D721Med (cell line): ENCODE data around the gene PRDM15.

Experiments used
- DNase-seq: peaks from one replicate; pipeline ENCODE4 v3.0.0; 2011; ENCODE audit warnings: low spot score; ENCODE audit not compliant: insufficient read length
- FAIRE-seq: peaks from 2 replicates; lab custom pipeline; 2011; peaks lifted over from hg19 to GRCh38; lab: Jason Lieb, UNC
- CTCF ChIP-seq: IDR thresholded peaks from 2 replicates; pipeline ENCODE4 v1.5.1; 2012; ENCODE audit warnings: mild to moderate bottlenecking, control low read depth; ENCODE audit not compliant: insufficient read depth; ENCODE audit errors: missing control alignments

PRDM15 gene

GRCh38 chr21:41873005-41873404 lies 6.1 kb downstream of the PRDM15 start:
- FAIRE-seq, result no peak
- no peak for TF ChIP-seq CTCF
- no peak for DNase-seq

- TF ChIP-seq CTCF, result no peak
- FAIRE-seq, result no peak
- DNase-seq, result no peak
Measured at GRCh38 chr21:41871293-41872030, 7.7 kb downstream of the PRDM15 start.

GRCh38 chr21:41869771-41870170 lies 9.4 kb downstream of the PRDM15 start:
- no peak for DNase-seq
- TF ChIP-seq CTCF, result no peak
- FAIRE-seq, result no peak

GRCh38 chr21:41868062-41868710 lies 11.0 kb downstream of the PRDM15 start:
- FAIRE-seq (no peak), DNase-seq (no peak)
- no peak for TF ChIP-seq CTCF

- DNase-seq (no peak), FAIRE-seq (no peak)
- no peak for TF ChIP-seq CTCF
Measured at GRCh38 chr21:41867313-41867712, 11.8 kb downstream of the PRDM15 start.

- DNase-seq, result no peak
- TF ChIP-seq CTCF, result no peak
- no peak for FAIRE-seq
Measured at GRCh38 chr21:41866274-41866809, 12.8 kb downstream of the PRDM15 start.
